ENCODE data around the gene ABCC11.

DNA sequence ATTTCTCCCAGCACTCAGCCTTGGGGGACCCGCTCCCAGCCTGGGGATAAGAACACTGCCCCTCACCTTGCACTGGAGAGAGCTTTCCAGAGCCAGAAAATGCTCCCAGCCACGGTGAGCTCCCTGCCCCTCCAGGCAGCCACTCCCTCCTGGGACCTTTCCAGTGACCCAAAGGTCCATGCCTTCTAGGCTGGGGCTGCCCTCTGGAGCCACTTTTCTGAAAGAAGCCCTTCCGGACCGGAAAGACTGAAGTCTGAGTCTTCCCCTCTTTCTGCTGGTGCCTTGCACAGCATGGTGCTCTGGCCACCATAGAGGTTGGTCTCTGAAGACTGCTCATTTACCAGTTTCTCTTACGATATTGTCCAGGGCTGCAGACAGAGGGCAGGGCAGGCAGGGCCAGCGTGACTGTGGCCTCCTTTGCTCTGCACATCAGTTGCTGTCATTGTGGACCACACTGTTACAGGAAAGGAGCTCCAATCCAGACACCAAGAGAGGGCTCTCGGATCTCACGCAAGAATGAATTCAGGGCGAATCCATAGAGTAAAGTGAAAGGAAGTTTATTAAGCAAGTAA, 84.4 kb downstream of the ABCC11 start:
- no peak for TF ChIP-seq SUZ12 (IDR thresholded peaks at IDR 0.05; ENCODE audit: extremely low read depth, insufficient read depth, insufficient read length)
- TF ChIP-seq ZNF274 (IDR thresholded peaks at IDR 0.05; ENCODE audit: low read depth, low read length) = no peak

Data from NT2/D1 (cell line).